ENCODE measurements around the gene MXI1.
A peak's percentile ranks its signal among the peaks of the same experiment; 100 is the strongest.
"Not testable (repeated sequence)": the region's sequence is repeated elsewhere in the genome, so short reads cannot be mapped to it uniquely, and the experiment has no call there.

Gene MXI1

DNA sequence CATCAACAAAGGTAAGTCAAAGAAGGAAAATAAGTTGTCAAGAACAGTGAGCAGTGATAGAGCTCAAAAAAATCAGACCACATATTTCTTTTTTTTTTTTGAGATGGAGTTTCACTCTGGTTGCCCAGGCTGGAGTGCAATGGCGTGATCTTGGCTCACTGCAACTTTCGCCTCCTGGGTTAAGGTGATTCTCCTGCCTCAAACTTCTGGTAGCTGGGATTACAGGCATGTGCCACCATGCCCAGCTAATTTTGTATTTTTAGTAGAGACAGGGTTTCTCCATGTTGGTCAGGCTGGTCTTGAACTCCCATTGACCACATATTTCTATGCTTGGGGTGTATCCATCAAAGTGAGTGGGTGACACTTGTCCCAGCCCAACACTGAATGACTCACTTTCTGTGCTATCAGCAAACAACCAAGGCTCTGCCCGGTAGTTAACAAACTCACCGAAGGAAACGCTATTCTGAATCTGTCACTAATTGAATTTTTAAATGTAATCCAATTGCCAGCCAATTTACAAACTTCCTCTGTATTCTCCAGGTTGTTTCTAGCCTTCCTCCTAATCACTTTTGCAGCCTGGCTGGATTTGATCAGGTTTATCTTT is 116.9 kb downstream of the MXI1 start:
- DNase-seq, result no peak

DNA sequence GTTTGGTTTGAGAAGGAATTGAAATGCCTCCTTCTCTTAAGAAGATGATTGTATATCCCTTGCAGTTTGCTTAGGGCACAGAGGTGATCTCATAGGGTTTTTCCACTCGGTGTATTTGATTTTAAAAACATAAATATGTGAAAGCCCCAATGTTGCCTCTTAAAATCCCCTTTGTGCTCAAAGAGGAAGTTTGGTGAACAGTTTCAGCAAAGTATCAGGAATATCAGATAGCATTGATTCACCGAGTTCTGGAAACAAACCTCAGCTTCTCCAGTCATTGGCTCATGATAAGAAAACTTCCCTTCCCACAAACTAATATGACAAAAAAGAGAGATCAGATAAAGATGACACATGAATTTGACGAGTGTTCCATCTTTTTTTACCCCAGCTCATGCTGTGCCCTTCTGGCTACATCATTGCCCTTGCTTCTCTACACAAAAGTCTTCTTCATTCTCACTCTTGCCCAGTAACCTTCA is 117.4 kb downstream of the MXI1 start:
- DNase-seq, result no peak

- DNase-seq, result no peak
These were observed 119.1 kb downstream of the MXI1 start for GRCh38 chr10:110326351-110327032.

DNA sequence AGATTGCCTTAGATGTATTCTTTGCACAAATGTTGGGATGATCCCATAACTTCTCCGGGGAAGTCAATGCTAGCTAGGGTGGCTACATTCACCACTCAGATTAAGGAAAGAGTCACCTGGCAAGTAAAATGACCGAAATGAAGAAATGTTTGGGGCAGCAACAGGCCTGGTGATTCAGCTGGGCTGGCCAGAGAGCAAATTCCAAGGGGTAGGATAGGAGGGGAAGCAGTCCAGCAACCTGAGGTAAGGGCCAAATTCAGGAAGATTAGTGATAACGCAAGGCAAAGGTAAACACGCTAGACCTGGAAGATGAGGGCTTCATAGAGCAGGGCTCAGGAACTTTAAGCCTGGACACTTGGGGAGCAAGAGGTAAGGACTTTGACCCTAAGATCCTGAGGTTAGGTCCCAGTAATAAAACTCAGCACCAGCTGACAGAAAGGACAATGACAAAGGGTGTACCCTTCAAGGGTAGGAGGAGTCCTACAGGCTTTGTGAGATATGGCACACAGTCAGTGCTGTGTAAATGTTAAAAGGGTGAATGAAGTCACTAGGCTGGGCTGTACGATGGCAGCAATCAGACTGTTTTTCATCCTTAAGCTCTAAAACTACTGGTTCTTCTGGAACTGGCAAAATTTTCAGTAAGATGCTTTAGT is 120.0 kb downstream of the MXI1 start:
- DNase-seq, result no peak

- no peak for DNase-seq
These were observed 123.3 kb downstream of the MXI1 start for GRCh38 chr10:110330675-110331074.

- DNase-seq, result not testable (repeated sequence)
These were observed 123.9 kb downstream of the MXI1 start for GRCh38 chr10:110331226-110331795.

DNA sequence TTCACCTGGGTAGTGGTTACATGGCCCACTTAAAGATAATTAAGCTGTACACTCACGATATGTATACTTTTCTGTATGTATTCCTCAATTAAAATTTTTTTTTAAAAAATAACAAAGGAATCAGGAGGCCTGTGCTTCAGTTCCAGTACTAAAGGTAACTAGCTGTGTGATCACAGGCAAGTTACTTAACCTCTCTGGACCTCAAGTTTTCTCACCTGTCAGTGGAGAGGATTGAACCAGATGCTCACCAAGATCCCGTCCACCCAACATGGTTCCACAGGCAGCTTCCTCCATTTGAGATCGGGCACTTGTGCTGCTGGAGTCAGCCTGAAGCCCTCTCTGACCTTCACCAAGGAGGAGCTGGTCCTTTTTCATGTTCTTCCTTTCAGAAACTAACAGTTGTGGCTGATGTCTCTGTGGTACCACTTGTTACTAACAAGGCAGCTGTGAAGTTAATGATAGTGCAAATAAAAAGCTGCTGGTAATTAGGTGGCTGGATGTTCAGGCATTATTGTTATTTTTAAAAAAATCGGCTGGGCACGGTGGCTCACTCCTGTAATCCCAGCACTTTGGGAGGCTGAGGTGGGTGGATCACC is 126.8 kb downstream of the MXI1 start:
- no peak for DNase-seq

DNA sequence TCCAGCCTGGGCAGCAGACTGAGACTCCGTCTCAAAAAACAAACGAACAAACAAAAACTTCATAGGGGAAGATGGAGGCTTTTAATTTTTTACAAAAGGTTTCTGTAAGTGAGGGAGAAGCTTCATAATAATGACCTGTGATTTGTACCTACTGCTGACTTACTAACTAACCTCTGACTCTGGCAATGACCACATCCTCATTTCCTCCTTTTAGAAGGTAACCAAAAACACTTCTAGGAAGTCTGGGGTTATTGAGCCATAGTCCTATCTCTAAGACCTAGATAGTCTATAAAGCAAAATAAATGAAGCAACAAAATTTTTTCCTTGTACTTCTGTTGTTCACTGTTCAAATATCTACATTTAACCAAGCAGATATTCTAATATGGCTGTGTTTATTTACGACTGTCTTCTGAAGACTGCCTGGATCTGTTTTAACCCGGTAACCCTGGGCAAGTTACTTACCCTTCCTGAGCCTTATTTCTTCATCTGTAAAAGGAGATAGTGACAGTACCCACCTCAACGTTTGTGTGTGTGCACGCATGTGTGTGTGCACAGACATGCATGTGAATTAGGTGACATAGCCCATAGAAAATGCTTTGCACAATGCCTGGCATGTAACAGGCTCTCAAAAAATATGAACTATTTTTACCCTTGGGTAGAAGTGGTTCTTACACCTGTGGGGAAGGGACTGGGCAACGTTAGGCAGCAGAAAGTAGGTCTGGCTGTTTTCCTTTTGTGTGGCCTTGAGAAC is 128.1 kb downstream of the MXI1 start:
- no peak for DNase-seq

DNA sequence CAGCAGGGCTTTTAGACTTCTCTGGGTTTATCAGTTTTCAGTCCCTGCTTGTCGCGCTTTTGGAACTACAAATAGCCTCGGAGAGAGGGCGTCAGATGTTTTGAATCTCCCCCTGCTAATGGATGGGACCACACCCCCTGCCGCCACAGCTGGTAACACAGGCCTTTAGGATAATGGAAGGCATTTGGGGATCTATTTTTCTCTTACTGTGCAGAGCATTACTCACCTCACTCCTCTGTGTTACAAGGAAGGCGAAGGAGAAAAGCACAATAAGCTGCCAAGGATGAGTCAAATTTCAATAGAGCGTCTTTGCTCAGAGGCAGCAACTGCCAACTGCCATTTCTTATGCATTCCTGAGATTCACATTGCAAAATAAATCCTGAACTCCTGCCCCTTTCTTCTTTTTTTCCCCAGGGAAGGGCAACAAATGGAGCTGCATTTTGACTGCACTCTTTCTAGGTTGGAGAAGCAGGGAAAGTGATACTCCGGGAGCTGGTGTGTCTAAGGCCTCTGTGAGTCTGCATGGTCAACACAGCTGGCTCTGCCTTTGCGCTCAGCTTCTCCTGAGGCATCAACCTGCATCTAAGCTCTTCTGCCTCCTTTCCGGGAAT is 128.8 kb downstream of the MXI1 start:
- DNase-seq, result peak; percentile 27

Measured in femur (tissue), 1 donor.